ENCODE measurements around the gene NR1H3. TPM values are rescaled to one million over a fixed set of nuclear protein-coding genes. Genes with fewer than 3 reads are reported as not detected.

The NR1H3 gene
- total RNA-seq, 1 donor from 2014 or later = 9.0 TPM

DNA sequence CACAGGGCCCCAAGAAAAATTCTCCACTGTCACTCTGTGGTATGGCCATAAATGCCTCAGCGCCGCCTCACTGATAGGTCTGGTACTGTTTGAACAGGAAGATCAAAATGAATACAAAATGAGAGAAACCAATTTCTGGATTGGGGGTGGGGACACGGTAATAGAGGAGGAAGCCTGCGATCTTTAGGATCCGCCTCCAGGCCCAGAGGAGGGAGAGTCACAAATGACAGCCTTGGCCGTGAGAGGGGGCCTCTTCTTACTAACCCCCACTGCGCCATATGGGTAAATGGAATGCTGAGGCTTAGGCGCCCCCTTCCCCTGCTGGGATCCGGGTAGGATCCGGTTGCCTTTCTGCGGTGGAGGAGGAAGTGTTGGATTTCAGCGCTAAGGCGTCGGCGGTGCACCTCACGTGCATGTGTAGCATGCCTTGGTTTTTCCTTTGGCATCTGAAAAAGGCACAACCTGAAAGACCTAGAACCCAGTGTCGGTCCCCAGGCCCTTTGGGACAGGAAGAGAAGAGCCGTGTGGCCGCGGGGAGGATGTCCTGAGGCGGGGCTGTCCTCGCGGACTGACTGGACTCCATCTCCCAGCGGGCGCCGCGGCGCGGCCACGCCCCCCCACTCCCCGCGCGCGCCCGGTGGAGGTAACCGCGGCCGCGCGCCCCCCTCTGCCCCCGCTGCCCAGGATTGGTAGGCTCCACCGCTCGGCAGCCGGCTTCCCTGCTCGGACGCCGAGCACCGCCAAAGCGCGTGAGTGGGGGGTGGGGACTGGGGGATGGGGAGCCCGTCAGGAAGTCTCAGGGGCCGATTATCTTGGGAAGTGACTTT is 11.4 kb downstream of the NR1H3 start:
- intact Hi-C loops (cut with micrococcal nuclease) = loop anchor here (1.0 kb wide), 7 partner anchors 21 to 498 kb away; partner anchors contain the start of genes ACP2, CELF1, DDB2 and FNBP4

DNA sequence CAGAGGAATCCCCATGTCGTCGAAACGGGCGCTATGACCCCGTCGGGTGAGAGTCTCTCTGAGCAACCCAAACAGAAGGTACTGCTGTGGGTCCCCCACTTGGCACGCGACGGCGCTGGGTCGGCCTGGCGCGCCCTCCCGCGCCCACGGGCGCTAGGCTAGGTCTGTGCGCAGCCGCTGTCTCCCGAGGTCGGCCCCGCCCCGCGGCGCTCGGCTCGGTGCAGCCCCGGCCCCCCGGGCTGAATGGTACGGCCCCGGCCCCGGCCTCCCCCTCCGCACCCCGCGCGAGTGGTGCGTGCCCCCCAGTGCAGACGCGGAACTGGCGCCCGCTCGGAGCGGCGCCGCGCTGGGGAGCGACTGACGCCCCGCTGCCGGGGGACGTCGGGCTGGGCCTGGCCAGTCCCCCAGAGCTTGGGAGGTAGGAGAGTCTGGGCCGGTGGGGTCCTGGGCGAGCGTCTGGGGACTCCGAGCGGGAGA is 12.1 kb downstream of the NR1H3 start, which contains the start of gene MADD:
Gene MADD (plus strand): TSS at position 305 of the 477 bp plus-strand sequence.
- intact Hi-C loops (cut with micrococcal nuclease) = loop anchor here (1.0 kb wide), 7 partner anchors 22 to 497 kb away; partner anchors contain the start of genes ACP2, CELF1, DDB2 and FNBP4

DNA sequence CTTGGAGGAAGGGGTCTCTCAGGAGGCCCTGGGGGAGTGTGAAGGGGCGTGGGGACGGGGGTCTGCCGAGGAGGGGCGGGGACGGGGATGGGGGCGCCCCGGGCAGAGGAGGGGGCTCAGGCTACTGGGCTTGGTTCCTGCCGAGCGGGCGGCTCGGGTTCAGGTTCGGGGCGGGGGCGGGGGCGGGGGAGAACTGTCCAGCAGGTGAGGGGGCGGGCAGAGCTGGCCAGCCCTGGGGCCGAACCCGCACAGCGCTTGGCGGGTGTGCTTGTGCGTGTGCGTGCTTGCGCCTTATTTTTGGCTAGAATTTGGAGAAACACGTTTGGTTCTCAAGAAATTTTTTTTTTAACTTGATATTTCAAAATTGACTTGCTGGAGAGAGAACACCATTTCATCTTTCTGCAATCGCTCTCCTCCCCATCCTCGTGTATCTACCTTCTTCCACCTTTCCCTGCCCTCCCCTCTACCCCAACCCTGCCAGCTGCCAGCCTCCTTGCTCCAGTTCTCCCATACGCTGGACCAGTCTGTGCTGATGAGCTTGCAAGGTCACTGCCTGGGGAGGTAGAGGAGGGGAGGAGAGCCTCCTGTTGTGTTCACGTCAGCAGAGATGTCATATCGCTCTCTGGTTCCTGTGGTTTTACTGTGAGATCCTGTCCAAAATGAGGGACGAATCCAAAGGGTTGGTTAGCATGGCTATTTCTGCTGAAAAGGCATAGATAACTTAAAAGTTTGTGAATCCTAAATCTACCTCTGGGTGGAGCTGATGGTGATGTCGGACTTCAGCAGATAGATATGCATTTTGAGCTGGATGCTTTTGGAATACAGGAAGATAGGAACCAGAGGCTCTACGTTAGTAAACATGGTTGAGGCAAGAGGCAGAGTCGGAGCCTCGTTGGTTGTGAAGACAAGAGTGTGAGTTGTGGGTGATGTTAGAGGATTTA is 12.8 kb downstream of the NR1H3 start:
- intact Hi-C loops (cut with micrococcal nuclease) = no loop called here

DNA sequence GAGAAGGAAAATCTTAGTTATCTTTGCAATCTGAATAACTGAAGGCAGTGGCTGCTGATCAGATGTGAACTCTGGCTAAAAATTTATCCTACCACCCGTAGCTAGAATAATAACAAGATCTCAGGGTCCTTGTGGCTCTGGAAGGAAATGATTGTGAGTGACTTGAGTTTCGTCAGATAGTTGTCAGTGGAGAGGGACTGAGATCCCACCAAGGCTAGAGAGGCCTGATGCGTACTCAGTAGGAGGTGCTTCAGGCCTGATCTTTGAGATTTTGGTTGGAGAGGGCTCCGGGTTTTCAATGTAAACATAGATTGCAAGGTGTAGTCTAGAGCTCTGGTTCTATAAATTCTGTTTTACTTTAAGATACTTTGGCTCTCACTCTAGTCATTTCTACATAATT is 13.5 kb downstream of the NR1H3 start:
- intact Hi-C loops (cut with micrococcal nuclease) = no loop called here

DNA sequence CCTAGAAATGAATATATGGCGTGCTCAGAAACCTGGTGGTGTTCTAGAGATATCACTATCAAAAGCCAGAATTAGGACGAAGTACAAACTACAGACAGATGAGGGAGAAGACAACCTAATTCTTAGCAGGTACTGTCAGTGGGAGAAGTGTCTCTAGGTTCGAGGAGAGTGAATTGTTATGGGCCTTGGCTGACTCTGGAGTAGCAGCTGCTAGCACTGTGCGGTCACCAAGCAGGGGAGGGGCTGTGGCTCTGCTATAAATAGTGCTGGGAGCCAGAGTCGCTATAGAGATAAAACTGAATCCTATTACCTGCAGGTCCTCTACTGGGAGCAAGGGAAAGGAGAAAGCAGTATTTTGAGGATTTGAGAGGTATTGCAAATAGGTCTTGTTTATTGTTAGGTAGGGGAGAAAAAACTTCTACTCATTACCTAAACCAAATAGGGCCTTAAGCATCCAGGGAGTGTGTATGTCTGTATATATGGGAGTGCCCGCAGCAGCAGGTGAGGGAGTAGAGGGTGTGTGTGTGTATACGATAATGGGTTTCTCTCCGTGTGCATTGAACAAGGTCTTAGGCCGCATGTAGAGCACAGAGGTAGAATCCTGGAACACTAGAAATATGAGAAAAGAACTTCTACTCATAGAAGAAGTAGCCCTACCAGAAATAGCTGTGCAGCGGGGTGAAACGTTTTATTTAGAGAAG is 14.3 kb downstream of the NR1H3 start:
- intact Hi-C loops (cut with micrococcal nuclease) = no loop called here

DNA sequence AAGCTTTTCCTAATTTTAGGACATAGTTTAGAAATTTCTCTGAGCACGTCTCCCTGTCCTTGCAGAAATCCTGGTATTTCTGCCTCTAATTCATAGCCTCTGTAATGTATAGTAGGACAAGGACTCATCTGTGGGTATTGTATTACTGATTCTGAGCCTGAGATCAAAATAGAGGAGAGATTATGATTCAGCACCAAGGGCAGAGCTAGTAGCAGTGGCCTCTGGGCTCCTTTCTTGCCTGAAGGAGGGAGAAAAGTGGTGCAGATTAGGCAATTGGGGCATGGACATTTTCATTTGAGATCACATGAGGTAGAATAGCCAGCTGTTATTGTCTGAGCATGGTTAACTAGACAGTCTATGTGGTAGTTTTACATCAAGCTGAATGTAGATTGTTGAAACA is 14.9 kb downstream of the NR1H3 start:
- intact Hi-C loops (cut with micrococcal nuclease) = no loop called here

DNA sequence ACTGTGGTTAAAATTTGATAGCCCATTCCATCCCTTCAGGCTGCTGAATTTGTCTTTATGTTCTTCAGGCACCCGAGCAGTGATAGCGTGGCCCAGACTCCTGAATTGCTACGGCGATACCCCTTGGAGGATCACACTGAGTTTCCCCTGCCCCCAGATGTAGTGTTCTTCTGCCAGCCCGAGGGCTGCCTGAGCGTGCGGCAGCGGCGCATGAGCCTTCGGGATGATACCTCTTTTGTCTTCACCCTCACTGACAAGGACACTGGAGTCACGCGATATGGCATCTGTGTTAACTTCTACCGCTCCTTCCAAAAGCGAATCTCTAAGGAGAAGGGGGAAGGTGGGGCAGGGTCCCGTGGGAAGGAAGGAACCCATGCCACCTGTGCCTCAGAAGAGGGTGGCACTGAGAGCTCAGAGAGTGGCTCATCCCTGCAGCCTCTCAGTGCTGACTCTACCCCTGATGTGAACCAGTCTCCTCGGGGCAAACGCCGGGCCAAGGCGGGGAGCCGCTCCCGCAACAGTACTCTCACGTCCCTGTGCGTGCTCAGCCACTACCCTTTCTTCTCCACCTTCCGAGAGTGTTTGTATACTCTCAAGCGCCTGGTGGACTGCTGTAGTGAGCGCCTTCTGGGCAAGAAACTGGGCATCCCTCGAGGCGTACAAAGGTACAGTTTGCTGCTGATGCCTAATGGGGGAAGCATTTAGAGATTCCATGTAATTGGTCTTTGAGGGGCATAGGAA is 16.9 kb downstream of the NR1H3 start:
- intact Hi-C loops (cut with micrococcal nuclease) = no loop called here

DNA sequence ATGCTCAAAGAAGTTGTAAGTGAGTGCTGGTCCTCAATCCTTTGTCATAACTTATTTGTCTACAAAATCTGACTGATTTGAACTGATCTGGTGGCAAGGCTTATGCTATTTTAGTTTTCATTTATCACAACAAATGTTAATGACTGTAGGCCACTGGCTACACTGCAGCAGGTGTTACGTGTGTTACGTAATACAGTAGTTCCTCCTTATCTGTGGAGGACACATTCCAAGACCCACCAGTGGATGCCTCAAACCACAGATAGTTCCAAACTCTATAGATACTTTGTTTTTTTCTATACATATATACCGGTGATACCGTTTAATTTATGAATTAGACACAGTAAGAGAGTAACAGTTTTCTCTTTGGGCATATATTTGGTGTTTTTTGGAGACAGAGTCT is 19.1 kb downstream of the NR1H3 start:
- intact Hi-C loops (cut with micrococcal nuclease) = no loop called here

DNA sequence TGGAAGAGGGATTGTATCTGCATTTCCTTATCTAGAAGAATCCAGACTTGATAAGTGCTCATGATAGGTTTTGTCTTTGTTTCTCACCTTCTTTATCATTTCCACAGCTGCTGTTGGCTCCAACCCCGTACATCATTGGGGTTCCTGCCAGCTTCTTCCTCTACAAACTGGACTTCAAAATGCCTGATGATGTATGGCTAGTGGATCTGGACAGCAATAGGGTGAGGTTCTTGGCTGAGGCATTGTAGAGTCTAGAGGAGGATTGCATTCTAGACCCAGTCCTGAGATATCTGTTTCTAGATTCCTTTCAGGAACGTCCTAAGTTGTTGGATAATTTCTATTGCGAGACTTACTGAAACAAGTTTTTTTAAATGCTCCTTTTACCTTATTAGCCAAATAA is 20.3 kb downstream of the NR1H3 start:
- intact Hi-C loops (cut with micrococcal nuclease) = no loop called here

DNA sequence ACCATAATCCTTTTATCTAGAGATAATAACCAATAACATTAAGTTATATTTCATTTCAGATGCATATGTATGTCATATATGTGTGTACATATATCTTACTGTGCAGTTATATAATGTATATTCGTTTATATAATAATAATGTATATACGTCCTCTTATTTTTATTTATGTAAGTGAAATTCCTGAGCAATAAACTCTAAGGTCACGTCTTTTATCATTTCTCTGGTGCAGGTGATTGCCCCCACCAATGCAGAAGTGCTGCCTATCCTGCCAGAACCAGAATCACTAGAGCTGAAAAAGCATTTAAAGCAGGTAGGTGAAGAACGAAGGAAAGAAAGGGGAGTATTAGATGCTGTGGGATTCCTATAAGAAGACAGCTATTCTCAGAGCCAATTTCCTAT is 21.0 kb downstream of the NR1H3 start:
- intact Hi-C loops (cut with micrococcal nuclease) = no loop called here

DNA sequence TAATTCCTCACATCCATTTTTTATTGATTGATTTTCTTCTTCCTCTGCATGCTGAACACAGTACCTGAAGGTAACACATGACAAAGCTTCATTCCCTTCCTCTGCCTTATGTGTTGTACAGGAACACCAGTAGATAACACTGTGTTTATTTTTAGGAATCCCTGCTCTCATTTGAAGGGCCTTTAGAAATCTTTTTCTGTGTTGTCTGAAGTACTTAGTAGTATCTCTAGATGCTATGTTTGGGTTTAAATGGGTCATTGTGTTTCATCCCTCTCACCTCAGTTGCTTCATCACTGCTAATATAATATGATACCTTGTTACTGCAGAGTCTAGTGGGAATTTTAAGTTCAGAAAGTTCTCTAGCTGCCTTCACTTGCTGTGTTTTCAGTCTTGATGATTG is 22.3 kb downstream of the NR1H3 start:
- intact Hi-C loops (cut with micrococcal nuclease) = no loop called here

DNA sequence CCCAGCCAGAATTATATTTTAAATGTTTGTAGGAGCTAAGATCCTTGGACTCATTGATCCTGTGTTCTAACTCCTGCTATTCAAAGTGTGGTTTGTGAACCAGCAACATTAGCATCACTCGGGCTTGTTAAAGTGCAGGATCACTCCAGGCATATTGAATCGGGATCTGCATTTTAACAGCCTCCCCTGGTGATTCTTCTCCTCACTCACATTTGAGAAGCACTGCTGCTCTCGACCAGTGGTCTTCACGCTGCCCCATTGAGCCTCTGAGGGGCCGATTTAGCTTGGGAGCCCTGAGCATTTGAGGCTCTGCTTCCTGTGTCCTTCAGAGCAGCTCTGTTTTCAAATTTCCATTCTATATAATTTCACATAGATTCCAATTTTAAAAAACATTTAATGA is 23.1 kb downstream of the NR1H3 start:
- intact Hi-C loops (cut with micrococcal nuclease) = no loop called here

DNA sequence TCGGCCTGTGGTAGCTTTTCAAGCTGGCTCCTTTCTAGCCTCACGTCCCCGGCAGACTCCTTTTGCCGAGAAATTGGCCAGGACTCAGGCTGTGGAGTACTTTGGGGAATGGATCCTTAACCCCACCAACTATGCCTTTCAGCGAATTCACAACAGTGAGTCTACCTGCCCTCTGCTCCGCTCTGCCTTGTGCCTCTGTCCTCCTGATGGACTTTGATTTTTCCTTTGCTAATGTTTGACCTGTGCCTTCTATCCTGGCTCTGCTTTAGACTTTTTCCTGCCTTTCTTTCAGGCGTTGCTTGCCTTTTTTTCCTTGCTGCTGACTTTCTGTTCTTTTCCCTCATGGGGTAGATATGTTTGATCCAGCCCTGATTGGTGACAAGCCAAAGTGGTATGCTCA is 24.7 kb downstream of the NR1H3 start:
- intact Hi-C loops (cut with micrococcal nuclease) = no loop called here

DNA sequence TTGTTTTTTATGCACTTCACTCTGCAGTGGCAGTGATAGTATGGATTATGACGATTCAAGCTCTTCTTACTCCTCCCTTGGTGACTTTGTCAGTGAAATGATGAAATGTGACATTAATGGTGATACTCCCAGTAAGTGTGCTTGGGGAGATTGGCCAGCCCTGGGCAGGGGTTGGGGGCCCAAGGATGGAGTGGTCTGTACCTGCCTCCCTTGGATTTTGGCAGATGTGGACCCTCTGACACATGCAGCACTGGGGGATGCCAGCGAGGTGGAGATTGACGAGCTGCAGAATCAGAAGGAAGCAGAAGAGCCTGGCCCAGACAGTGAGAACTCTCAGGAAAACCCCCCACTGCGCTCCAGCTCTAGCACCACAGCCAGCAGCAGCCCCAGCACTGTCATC is 26.4 kb downstream of the NR1H3 start:
- intact Hi-C loops (cut with micrococcal nuclease) = no loop called here

DNA sequence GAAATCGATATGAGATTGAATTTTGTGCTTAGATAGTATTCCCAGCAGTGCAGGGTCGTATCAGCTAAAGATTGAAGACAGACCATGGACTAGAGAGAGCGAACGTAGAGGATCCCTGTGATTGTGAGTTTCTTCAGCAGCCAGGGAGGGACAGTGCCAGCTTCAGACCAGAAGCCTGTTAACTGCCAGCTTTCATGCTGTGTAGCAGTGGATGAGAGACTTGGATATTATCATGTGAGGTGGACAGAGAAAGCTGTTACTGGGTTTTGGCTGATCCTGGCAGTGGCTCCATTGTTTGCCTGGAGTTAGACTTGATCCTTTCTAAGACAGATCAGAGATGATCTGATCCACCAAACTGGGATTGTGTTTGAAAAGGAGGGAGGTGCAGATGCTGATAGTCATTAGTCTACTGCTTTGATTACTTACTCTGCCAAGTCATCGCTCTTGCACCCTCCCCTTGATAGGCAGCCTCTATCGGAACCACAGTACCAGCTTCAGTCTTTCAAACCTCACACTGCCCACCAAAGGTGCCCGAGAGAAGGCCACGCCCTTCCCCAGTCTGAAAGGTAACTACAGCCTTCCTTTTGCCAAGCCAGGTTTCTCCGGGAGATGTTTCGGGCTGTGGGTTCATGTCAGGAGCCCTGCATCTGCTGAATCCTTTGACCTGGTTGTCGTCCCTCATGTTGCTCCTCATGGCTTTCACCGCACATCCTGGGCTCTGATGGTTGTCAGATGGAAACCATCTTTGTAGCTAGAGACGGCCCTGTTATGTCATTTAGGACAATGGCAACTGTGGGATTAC is 28.4 kb downstream of the NR1H3 start:
- intact Hi-C loops (cut with micrococcal nuclease) = no loop called here

DNA sequence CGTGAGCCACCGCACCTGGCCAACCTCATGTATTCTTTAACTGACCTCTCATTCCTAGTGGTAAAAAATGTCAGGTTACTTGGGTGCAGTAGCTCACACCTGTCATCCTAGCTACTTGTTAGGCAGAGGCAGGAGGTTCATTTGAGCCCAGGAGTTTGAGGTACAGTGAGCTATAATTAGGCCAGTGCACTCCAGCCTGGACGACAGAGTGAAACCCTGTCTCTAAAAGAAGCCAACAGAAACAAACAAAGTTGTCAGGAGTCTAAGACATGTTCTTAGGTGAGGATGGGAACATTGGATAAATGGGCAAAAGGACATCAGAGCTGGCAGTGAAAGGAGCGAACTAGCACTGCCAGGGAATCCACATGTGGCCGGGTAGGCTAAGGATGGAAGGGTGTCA is 30.3 kb downstream of the NR1H3 start:
- intact Hi-C loops (cut with micrococcal nuclease) = no loop called here

DNA sequence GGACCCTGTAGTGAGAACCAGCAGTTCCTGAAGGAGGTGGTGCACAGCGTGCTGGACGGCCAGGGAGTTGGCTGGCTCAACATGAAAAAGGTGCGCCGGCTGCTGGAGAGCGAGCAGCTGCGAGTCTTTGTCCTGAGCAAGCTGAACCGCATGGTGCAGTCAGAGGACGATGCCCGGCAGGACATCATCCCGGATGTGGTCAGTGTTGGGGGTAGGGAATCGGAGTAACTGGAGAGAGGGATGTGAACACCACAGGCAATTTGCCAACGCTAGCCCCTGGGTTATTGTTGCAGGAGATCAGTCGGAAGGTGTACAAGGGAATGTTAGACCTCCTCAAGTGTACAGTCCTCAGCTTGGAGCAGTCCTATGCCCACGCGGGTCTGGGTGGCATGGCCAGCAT is 32.1 kb downstream of the NR1H3 start:
- intact Hi-C loops (cut with micrococcal nuclease) = no loop called here

DNA sequence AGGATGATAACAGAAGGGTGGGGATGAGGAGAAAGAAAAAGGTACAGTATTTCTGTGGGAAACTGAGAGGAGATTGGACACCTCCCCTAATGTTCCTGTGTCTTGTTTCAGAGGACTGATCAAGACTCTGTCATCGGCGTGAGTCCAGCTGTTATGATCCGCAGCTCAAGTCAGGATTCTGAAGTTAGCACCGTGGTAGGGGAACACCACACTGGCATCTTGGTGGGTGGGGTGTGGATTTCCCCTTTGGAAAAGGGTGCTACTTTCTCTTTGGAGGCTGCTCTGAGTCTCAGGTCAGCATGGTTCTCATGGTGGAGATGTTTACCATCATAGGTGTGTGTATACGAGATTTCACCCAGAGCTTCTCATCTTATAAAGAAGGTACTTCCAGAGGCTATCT is 37.6 kb downstream of the NR1H3 start:
- intact Hi-C loops (cut with micrococcal nuclease) = no loop called here

DNA sequence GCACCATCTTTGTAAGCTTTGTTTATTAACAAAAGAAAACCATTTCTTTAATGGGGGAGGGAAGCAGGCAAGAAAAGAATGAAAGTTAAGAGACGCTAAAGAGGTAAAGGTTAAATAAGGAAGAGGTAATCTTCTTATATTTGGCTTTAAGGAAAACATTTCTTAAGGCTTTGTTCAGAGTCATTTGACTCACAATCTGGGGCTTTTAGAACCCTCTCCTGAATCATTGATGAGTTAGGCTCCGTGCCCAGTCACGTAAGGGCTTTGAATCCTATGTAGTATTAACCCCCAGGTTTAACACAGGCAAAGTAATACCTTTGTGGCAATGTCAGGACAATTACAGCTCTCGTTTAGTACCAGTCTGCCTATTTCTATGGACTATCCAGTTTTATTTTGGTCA is 38.2 kb downstream of the NR1H3 start:
- intact Hi-C loops (cut with micrococcal nuclease) = no loop called here

DNA sequence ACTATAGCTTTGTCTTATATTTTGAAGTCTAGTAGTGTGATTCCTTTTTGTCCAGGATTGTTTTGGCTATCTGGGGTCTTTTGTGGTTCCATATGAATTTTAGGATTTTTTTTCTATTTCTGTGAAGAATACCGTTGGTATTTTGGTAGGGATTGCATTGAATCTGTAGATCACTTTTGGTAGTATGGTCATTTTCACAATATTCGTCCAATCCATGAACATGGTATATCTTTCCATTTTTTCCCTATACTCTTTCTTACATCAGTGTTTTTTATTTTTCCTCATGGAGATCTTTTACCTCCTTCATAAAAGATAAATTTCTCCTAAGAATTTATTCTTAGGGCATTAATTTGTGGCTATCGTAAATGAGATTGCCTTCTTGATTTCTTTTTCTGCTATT is 41.3 kb downstream of the NR1H3 start:
- intact Hi-C loops (cut with micrococcal nuclease) = no loop called here

Data from T-helper 2 cell treated with Interferon-gamma antibody and Interleukin-4, amounts not matched to agents 100 ng/mL and 5 ng/mL, for 36 hours (primary cell).